ENCODE results near the gene GM2A. TPM values are rescaled to one million over a fixed set of nuclear protein-coding genes. Genes with fewer than 3 reads are reported as not detected.
"Not testable (repeated sequence)": the region's sequence is repeated elsewhere in the genome, so short reads cannot be mapped to it uniquely, and the experiment has no call there.

Gene GM2A
- total and polyA plus RNA-seq, 2 of the 8 experiments (the other 6 are each of a cell fraction or from before 2014, with no cell fraction given) = 18.5 to 32.2 TPM

DNA sequence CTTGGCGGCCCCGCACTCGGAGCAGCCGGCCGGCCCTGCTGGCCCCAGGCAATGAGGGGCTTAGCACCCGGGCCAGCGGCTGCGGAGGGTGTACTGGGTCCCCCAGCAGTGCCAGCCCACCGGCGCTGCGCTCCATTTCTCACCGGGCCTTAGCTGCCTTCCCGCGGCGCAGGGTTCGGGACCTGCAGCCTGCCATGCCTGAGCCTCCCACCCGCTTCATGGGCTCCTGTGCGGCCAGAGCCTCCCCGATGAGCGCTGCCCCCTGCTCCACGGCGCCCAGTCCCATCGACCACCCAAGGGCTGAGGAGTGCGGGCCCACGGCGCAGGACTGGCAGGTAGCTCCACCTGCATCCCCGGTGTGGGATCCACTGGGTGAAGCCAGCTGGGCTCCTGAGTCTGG lies 56.3 kb downstream of the GM2A start:
- H3K23me2 ChIP-seq (ENCODE audit: low read depth, low read length); H4K20me1 ChIP-seq (replicated peaks in 1 of 2; ENCODE audit: control insufficient read depth in 1 of 2, insufficient read depth in 2 of 2, low read length in 2 of 2); H3K4ac ChIP-seq (replicated peaks; ENCODE audit: insufficient read length, low read depth, low read length); H3K56ac ChIP-seq (replicated peaks; ENCODE audit: insufficient read length, low read depth, low read length); H4K8ac ChIP-seq (ENCODE audit: extremely low read depth, insufficient read depth, low read length); H3K4me1 ChIP-seq (replicated peaks in 1 of 4; ENCODE audit: control insufficient read depth in 3 of 4, insufficient read depth in 4 of 4, low read length in 3 of 4); H3K18ac ChIP-seq (ENCODE audit: extremely low read depth, low read length); H3K23ac ChIP-seq (ENCODE audit: insufficient read length); H3K79me2 ChIP-seq (ENCODE audit: control insufficient read depth in 1 of 2, insufficient read depth in 2 of 2, low read length in 2 of 2); H2BK120ac ChIP-seq (replicated peaks; ENCODE audit: low read depth, low read length); H3K4me3 ChIP-seq (ENCODE audit: extremely low read depth in 1 of 4, insufficient read depth in 2 of 4, low read depth in 3 of 4, low read length in 4 of 4); H4K91ac ChIP-seq (replicated peaks; ENCODE audit: insufficient read length, low read length); H4K5ac ChIP-seq (ENCODE audit: insufficient read length, low read depth, low read length); FAIRE-seq; H2AFZ ChIP-seq (ENCODE audit: low read length); H3K4me2 ChIP-seq (ENCODE audit: insufficient read depth in 1 of 2, low read depth in 2 of 2, low read length in 2 of 2); H3K36me3 ChIP-seq (ENCODE audit: control insufficient read depth in 2 of 4, insufficient read depth in 4 of 4, low read length in 3 of 4); H2BK20ac ChIP-seq (ENCODE audit: low read length); H3K14ac ChIP-seq (ENCODE audit: insufficient read length); H3K27me3 ChIP-seq (replicated peaks in 1 of 4; ENCODE audit: control insufficient read depth in 3 of 4, extremely low read depth in 1 of 4, insufficient read depth in 3 of 4, low read length in 3 of 4); H2BK15ac ChIP-seq (ENCODE audit: low read length); H3K27ac ChIP-seq (ENCODE audit: low read depth, low read length); H2AK5ac ChIP-seq (ENCODE audit: low read depth, low read length); H3K9ac ChIP-seq (replicated peaks in 1 of 4; ENCODE audit: extremely low read depth in 1 of 4, low read depth in 3 of 4, low read length in 3 of 4); H2BK5ac ChIP-seq (ENCODE audit: low read depth, low read length); H3K9me3 ChIP-seq (ENCODE audit: insufficient read depth in 2 of 2, low read depth in 1 of 2, low read length in 1 of 2); H2BK12ac ChIP-seq (ENCODE audit: low read depth, low read length); H3K79me1 ChIP-seq (ENCODE audit: low read depth, low read length): not testable (repeated sequence)
- peak in 1 of 2 experiments; percentile 36 for DNase-seq (ENCODE audit: low read depth in 1 of 2, low spot score in 2 of 2)
- CTCF ChIA-PET (ENCODE audit: partially characterized antibody) = interaction anchor here (0.6 kb wide), 1 partner anchor 215 kb away, joined by 3 read pairs; no protein-coding TSS in a partner anchor
- WGBS, 2 experiments (ENCODE audit: extremely low coverage in 1 of 2, insufficient coverage in 1 of 2, insufficient read length in 1 of 2, insufficient replicate concordance in 2 of 2, low coverage in 1 of 2, low lambda C conversion rate in 2 of 2, missing lambda C conversion rate in 1 of 2) = 96% methylated on average over 14 of the region's 27 CpGs; no CpG with 5 or more reads in 1 of the 2 experiments
- POLR2A ChIA-PET (ENCODE audit: partially characterized antibody) = interaction anchor here (0.6 kb wide), 1 partner anchor 479 kb away, joined by 6 read pairs; no protein-coding TSS in a partner anchor

DNA sequence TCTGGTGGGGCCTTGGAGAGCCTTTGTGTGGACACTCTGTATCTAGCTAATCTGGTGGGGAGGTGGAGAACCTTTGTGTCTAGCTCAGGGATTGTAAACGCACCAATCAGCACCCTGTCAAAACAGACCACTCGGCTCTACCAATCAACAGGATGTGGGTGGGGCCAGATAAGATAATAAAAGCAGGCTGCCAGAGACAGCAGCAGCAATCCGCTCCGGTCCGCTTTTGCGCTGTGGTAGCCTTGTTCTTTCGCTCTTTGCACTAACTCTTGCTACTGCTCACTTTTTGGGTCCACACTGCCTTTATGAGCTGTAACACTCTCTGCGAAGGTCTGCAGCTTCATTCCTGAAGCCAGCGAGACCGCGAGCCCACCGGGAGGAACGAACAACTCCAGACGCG lies 56.8 kb downstream of the GM2A start:
- H3K23me2 ChIP-seq (ENCODE audit: low read depth, low read length); H4K8ac ChIP-seq (ENCODE audit: extremely low read depth, insufficient read depth, low read length); H3K14ac ChIP-seq (ENCODE audit: insufficient read length); H3K4ac ChIP-seq (replicated peaks; ENCODE audit: insufficient read length, low read depth, low read length); H3K18ac ChIP-seq (ENCODE audit: extremely low read depth, low read length); H3K4me3 ChIP-seq (ENCODE audit: extremely low read depth in 1 of 4, insufficient read depth in 2 of 4, low read depth in 3 of 4, low read length in 4 of 4); H3K27ac ChIP-seq (ENCODE audit: low read depth, low read length); H3K36me3 ChIP-seq (ENCODE audit: control insufficient read depth in 2 of 4, insufficient read depth in 4 of 4, low read length in 3 of 4); H3K27me3 ChIP-seq (replicated peaks in 1 of 4; ENCODE audit: control insufficient read depth in 3 of 4, extremely low read depth in 1 of 4, insufficient read depth in 3 of 4, low read length in 3 of 4); H4K5ac ChIP-seq (ENCODE audit: insufficient read length, low read depth, low read length); H2BK15ac ChIP-seq (ENCODE audit: low read length); H3K56ac ChIP-seq (replicated peaks; ENCODE audit: insufficient read length, low read depth, low read length); H3K9me3 ChIP-seq (ENCODE audit: insufficient read depth in 2 of 2, low read depth in 1 of 2, low read length in 1 of 2); H4K91ac ChIP-seq (replicated peaks; ENCODE audit: insufficient read length, low read length); H3K4me2 ChIP-seq (ENCODE audit: insufficient read depth in 1 of 2, low read depth in 2 of 2, low read length in 2 of 2); H4K20me1 ChIP-seq (replicated peaks in 1 of 2; ENCODE audit: control insufficient read depth in 1 of 2, insufficient read depth in 2 of 2, low read length in 2 of 2); H2BK20ac ChIP-seq (ENCODE audit: low read length); H3K79me1 ChIP-seq (ENCODE audit: low read depth, low read length); H2BK120ac ChIP-seq (replicated peaks; ENCODE audit: low read depth, low read length); H2AK5ac ChIP-seq (ENCODE audit: low read depth, low read length); H3K9ac ChIP-seq (replicated peaks in 1 of 4; ENCODE audit: extremely low read depth in 1 of 4, low read depth in 3 of 4, low read length in 3 of 4); H3K4me1 ChIP-seq (replicated peaks in 1 of 4; ENCODE audit: control insufficient read depth in 3 of 4, insufficient read depth in 4 of 4, low read length in 3 of 4); H2BK5ac ChIP-seq (ENCODE audit: low read depth, low read length); FAIRE-seq; H3K23ac ChIP-seq (ENCODE audit: insufficient read length); H3K79me2 ChIP-seq (ENCODE audit: control insufficient read depth in 1 of 2, insufficient read depth in 2 of 2, low read length in 2 of 2); H2AFZ ChIP-seq (ENCODE audit: low read length); H2BK12ac ChIP-seq (ENCODE audit: low read depth, low read length): not testable (repeated sequence)
- 90% methylated on average over 15 of the region's 15 CpGs; no CpG with 5 or more reads in 1 of the 2 experiments for WGBS, 2 experiments (ENCODE audit: extremely low coverage in 1 of 2, insufficient coverage in 1 of 2, insufficient read length in 1 of 2, insufficient replicate concordance in 2 of 2, low coverage in 1 of 2, low lambda C conversion rate in 2 of 2, missing lambda C conversion rate in 1 of 2)
- CTCF ChIA-PET (ENCODE audit: partially characterized antibody) = interaction anchor here (0.6 kb wide), 1 partner anchor 214 kb away, joined by 3 read pairs; no protein-coding TSS in a partner anchor
- peak in 1 of 2 experiments; percentile 38 for DNase-seq (ENCODE audit: low read depth in 1 of 2, low spot score in 2 of 2)
- POLR2A ChIA-PET (ENCODE audit: partially characterized antibody) = interaction anchor here (0.6 to 1.4 kb wide), 2 partner anchors 22 to 478 kb away, joined by 3 to 6 read pairs; no protein-coding TSS in a partner anchor
